ENCODE measurements around the gene DCAF10.
"Not testable (repeated sequence)": the region's sequence is repeated elsewhere in the genome, so short reads cannot be mapped to it uniquely, and the experiment has no call there.

Gene DCAF10

GRCh38 chr9:37792122-37792521 lies 8.5 kb upstream of the DCAF10 start:
- DNase-seq: no peak
- ATAC-seq: no peak

GRCh38 chr9:37796232-37796631 lies 4.4 kb upstream of the DCAF10 start:
- DNase-seq: no peak
- no peak for ATAC-seq

- DNase-seq (no peak), ATAC-seq (no peak)
Measured at GRCh38 chr9:37798677-37799076, 1.9 kb upstream of the DCAF10 start.

DNA sequence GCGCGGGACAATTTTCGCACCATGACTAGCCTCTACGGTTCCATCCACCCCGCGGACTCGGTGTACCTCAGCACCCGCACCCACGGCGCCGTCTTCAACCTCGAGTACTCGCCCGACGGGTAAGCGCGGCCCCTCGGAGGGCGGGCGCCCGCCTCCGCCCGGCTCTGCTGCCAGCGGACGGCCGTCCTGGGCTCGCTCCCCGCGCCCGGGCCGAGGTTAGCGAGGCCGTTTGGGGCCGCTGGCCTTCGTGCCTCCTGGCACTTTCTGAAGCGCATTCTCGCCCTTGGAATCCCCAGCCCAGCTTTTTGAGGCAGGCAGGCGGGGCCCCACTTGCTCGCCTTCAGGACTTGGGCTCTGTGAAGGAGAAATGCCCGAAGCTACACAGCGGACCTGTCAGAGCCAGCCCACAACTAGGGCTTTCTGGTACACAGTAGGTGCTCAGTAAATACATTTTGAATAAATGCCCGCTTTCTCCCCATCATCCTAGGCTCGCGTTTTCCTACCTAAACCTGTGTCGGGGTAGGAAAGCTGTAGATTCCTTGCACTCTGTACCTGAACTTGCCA lies 772 bp downstream of the DCAF10 start:
- DNase-seq (peak; percentile 49), ATAC-seq (peak; percentile 28)

- DNase-seq (no peak), ATAC-seq (no peak)
Measured at GRCh38 chr9:37801959-37802711, 1.5 kb downstream of the DCAF10 start.

GRCh38 chr9:37806271-37806670 lies 5.7 kb downstream of the DCAF10 start:
- DNase-seq (no peak), ATAC-seq (no peak)

DNA sequence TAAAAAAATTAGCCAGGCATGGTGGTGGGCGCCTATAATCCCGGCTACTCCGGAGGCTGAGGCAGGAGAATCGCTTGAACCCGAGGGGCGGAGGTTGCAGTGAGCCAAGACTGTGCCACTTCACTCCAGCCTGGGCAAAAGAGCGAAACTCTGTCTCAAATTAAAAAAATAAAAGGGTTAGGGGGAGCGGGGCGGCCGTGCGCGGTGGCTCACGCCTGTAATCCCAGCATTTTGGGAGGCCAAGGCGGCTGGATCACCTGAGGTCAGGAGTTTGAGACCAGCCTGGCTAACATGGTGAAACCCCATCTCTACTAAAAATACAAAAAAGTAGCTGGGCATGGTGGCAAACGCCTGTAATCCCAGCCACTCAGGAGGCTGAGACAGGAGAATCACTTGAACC lies 9.1 kb downstream of the DCAF10 start:
- ATAC-seq, DNase-seq: not testable (repeated sequence)

GRCh38 chr9:37811906-37812476 lies 11.4 kb downstream of the DCAF10 start:
- DNase-seq: no peak
- ATAC-seq: no peak

- DNase-seq (no peak), ATAC-seq (no peak)
Measured at GRCh38 chr9:37812773-37813379, 12.3 kb downstream of the DCAF10 start.

- DNase-seq: no peak
Measured at GRCh38 chr9:37818849-37819248, 18.3 kb downstream of the DCAF10 start.

GRCh38 chr9:37820142-37820541 lies 19.5 kb downstream of the DCAF10 start:
- ATAC-seq (no peak), DNase-seq (no peak)

More at GRCh38 chr9:37818849-37819248, 18.3 kb downstream of the DCAF10 start:
- ATAC-seq: no peak

- not testable (repeated sequence) for ATAC-seq
Measured at GRCh38 chr9:37825174-37825573, 24.6 kb downstream of the DCAF10 start.

GRCh38 chr9:37827483-37828165 lies 27.0 kb downstream of the DCAF10 start:
- no peak for DNase-seq
- ATAC-seq: no peak

More at GRCh38 chr9:37825174-37825573, 24.6 kb downstream of the DCAF10 start:
- DNase-seq: not testable (repeated sequence)

DNA sequence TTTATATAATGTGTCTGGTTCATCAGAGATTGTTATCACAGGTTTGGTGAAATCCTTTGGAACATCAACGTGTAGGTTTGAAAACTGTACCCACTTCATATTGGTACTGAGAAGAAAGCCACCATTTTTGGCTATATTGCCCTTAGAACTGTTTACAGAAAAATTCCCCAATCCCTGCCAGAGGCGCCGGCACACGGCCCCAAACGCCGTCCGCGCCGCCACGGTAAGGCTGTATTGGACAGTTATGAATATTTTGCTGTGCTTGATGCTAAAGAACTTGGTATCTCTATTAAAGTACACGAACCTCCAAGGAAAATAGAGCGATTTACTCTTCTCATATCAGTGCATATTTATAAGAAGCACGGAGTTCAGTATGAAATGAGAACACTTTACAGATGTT lies 35.2 kb downstream of the DCAF10 start:
- no peak for DNase-seq

DNA sequence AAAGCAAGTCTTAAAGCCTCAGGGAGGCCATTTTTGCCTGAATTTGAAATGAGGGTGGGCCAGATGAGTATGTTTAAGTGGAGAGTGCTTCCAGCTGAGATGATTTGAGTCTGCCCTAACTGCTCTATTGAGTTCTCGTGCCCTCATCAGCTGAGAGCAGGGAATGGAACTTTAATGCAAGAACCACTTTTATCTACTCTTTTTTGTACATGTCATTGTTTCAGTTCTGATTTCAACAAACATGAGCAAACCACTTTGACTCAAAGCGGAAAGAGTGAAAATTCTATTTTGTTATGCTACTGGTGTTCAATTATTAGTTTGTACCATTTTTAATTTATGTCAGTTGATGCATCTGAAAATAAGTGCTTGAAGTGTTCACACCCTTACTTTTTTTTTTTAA lies 35.8 kb downstream of the DCAF10 start:
- peak; percentile 79 for ATAC-seq
- DNase-seq: no peak

More for the DNA sequence above, 35.2 kb downstream of the DCAF10 start:
- no peak for ATAC-seq

DNA sequence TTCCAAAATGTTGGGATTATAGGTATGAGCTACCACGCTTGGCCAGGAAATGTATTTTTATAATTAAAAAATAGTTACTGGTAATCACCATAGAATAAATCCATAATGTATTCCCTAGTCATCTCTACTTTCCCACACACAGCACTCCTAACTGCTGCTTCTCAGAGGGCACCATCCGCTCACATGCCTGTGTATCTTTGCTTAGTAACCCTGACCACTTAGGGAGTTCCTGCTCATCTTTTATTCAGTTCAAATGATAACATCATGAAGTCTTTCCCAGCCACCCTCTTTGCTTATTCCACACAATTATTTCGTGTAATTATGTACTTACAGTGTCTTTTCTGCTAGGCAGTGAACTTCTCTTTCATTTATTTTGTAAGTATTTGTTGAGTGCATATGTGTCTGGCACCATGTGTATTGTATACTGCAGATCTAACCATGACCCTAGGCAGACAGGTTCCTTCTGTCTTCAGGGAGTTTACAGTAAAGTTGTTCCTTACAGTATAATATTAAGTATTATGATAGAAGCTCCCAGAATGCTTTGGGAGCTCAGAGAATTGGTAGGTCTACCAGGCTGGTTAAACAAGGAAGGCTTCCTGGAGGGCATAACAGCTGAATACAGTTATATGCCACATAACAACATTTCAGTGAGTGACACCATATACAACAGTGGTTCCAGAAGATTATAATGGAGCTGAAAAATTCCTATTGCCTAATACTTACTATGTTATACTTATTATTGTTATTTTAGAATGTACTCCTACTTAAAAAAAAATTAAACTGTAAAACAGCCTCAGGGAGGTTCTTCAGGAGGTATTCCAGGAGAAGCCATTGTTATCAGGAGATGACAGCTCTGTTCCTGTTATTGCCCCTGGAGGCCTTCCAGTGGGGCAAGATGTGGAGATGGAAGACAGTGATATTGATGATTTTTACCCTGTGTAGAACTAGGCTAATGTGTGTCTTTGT lies 39.2 kb downstream of the DCAF10 start:
- no peak for DNase-seq
- ATAC-seq: no peak

DNA sequence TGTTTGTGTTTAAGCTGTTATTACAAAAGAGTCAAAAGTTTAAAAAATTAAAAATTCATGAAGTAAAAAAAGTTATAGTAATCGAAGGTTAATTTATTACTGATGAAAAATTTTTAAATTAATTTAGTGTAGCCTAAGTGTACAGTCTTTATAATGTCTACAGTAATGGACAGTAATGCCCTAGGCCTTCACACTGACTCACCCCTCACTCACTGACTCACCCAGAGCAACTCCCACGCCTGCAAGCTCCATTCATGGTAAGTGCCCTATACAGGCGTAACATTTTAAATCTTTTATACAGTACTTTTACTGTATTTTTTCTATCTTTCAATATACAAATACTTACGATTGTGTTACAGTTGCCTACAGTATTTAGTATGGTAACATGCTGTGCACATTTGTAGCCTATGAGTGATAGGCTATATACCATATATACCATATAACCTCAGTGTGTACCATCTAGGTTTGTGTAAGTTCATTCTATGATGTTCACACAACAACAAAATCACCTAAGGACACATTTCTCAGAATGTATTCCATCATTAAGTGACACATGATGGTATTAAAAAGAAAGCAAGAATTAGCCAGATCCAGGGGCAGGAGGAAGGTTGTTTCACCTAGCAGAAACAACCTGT lies 40.1 kb downstream of the DCAF10 start:
- DNase-seq: peak; percentile 19
- peak; percentile 49 for ATAC-seq

- ATAC-seq: no peak
- no peak for DNase-seq
Measured at GRCh38 chr9:37852222-37852621, 51.6 kb downstream of the DCAF10 start.

DNA sequence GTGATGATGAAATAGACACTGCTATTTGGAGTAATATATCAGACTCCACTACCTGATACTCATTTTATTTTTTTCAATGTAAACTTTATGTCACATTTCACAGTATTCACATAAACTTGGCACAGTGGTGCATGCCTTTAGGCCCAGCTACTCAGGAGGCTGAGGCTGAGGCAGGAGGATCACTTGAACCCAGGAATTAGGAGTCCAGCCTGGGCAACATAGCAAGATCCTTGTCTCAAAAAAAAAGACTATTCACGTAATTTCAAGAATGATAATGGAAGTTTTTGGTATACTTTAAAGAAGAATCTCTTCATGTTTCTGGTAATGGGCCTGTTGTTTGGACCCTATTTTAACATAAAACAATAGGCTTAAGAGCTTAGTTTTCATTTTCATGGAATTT lies 56.0 kb downstream of the DCAF10 start:
- ATAC-seq (no peak), DNase-seq (no peak)

GRCh38 chr9:37859043-37859442 lies 58.4 kb downstream of the DCAF10 start:
- ATAC-seq (no peak), DNase-seq (no peak)

- DNase-seq: no peak
- no peak for ATAC-seq
Measured at GRCh38 chr9:37862530-37862929, 61.9 kb downstream of the DCAF10 start.
